HepG2 (cell line): ENCODE data around the gene ONECUT1. TPM values are rescaled to one million over a fixed set of nuclear protein-coding genes. Genes with fewer than 3 reads are reported as not detected.
"Not testable (repeated sequence)": the region's sequence is repeated elsewhere in the genome, so short reads cannot be mapped to it uniquely, and the experiment has no call there.

Experiments used
- ATAC-seq: fragments of 200-7000 bp; cut with Tn5 transposase; 3 replicates; pipeline ENCODE4 v1.9.1; 2020; ENCODE audit warnings: mild to moderate bottlenecking, moderate library complexity
- BruUV-seq: library from RNA; stranded (reverse); fragments of 400-500 nt; replicated peaks from 2 replicates; lab custom pipeline; 2021; lab: Mats Ljungman, UMichigan
- CTCF ChIA-PET: fragments of 300-600 bp; formaldehyde crosslinking; extraction: SDS; loops from one replicate; lab custom pipeline; 2021; ENCODE audit warnings: low total read pairs, inconsistent platforms, low intra/inter-chr PET ratio; lab: Yijun Ruan, JAX
- POLR2A ChIA-PET: fragments of 350-600 bp; sonication (Branson Sonifier 250); formaldehyde crosslinking; loops from one replicate; lab custom pipeline; 2020; ENCODE audit warnings: antibody characterized with exemption, inconsistent platforms; lab: Yijun Ruan, JAX
- DNase-seq: peaks from one replicate; pipeline ENCODE4 v3.0.0-alpha.2; 2015; ENCODE audit warnings: low spot score
- FAIRE-seq: peaks from 3 replicates; lab custom pipeline; 2011; peaks lifted over from hg19 to GRCh38; lab: Jason Lieb, UNC
- H2AFZ ChIP-seq: one replicate; pipeline ENCODE4 v1.6.1; 2011; ENCODE audit warnings: low read length, inconsistent platforms
- H3K27ac ChIP-seq: fragments of 300-600 bp; 3 replicates; pipeline ENCODE4 v1.8.0; 2011; ENCODE audit warnings: mixed run types, mild to moderate bottlenecking, mixed read lengths, low read length, inconsistent platforms; ENCODE audit not compliant: insufficient read depth; ENCODE audit errors: extremely low read length
- H3K27me3 ChIP-seq, 2 experiments: fragments of 200-600 bp in 1 of 2; 2 replicates in 1 of 2; 3 replicates in 1 of 2; pipeline versions ENCODE4 v1.6.0 to v1.8.0; 2011; ENCODE audit warnings: low read length in 2 of 2, mild to moderate bottlenecking in 2 of 2, moderate library complexity in 2 of 2, inconsistent platforms in 1 of 2; ENCODE audit not compliant: insufficient read depth in 2 of 2, control insufficient read depth in 1 of 2
- H3K36me3 ChIP-seq, 2 experiments: fragments of 200-600 bp in 1 of 2; replicated peaks in 1 of 2; 2 replicates in 1 of 2; 3 replicates in 1 of 2; pipeline versions ENCODE4 v1.5.1 to v1.8.0; 2011; ENCODE audit warnings: low read length in 2 of 2, inconsistent platforms in 1 of 2; ENCODE audit not compliant: insufficient read depth in 2 of 2, control insufficient read depth in 1 of 2
- H3K4me1 ChIP-seq: 2 replicates; pipeline ENCODE4 v1.5.1; 2012; ENCODE audit warnings: low read length, inconsistent platforms; ENCODE audit not compliant: insufficient read depth
- H3K4me2 ChIP-seq: 2 replicates; pipeline ENCODE4 v1.6.0; 2011; ENCODE audit warnings: low read depth, low read length, inconsistent platforms
- H3K4me3 ChIP-seq, 3 experiments: fragments of 200-600 bp in 1 of 3; sonication (generic), shearing (Covaris generic) in 1 of 3; replicated peaks in 1 of 3; 2 replicates each; pipeline ENCODE4 v1.5.1; 2011 to 2016; ENCODE audit warnings: low read length in 3 of 3, inconsistent platforms in 2 of 3, low read depth in 2 of 3, mild to moderate bottlenecking in 2 of 3, control low read depth in 1 of 3, mixed read lengths in 1 of 3; ENCODE audit not compliant: insufficient read depth in 1 of 3
- H3K79me2 ChIP-seq: one replicate; pipeline ENCODE4 v1.6.1; 2011; ENCODE audit warnings: low read length, inconsistent platforms; ENCODE audit not compliant: insufficient read depth
- H3K9ac ChIP-seq: 2 replicates; pipeline ENCODE4 v1.6.0; 2011; ENCODE audit warnings: mild to moderate bottlenecking, low read depth, low read length, inconsistent platforms; ENCODE audit not compliant: insufficient read depth
- H3K9me3 ChIP-seq: 2 replicates; pipeline ENCODE4 v1.5.1; 2012; ENCODE audit warnings: mild to moderate bottlenecking, low read length
- H4K20me1 ChIP-seq: 2 replicates; pipeline ENCODE4 v1.6.0; 2011; ENCODE audit warnings: inconsistent platforms, mild to moderate bottlenecking, low read length, moderate library complexity; ENCODE audit not compliant: insufficient read depth
- BORCS8-MEF2B ChIP-seq: sonication (generic); formaldehyde crosslinking; IDR thresholded peaks from 2 replicates; pipeline ENCODE4 v1.8.0; 2022; ENCODE audit warnings: mild to moderate bottlenecking, missing genetic modification reagents
- FOSL2 ChIP-seq: sonication (generic); formaldehyde crosslinking; IDR thresholded peaks from 2 replicates; pipeline ENCODE4 v1.4.0; 2020; ENCODE audit warnings: missing genetic modification reagents
- HNF4G ChIP-seq, 2 experiments: sonication (generic) in 1 of 2; formaldehyde crosslinking in 1 of 2; IDR thresholded peaks; 2 replicates each; pipeline versions ENCODE4 v1.4.0 to v1.6.1; 2011 to 2020; ENCODE audit warnings: borderline replicate concordance in 2 of 2, low read depth in 2 of 2, mild to moderate bottlenecking in 2 of 2, low read length in 1 of 2, missing genetic modification reagents in 1 of 2, moderate library complexity in 1 of 2
- MEF2D ChIP-seq: sonication (generic); formaldehyde crosslinking; IDR thresholded peaks from 2 replicates; pipeline ENCODE4 v1.5.1; 2020; ENCODE audit warnings: mild to moderate bottlenecking, missing genetic modification reagents
- RXRB ChIP-seq: IDR thresholded peaks from 2 replicates; pipeline ENCODE4 v1.6.1; 2016; ENCODE audit warnings: borderline replicate concordance, missing genetic modification reagents, missing compliant biosample characterization
- SNAI1 ChIP-seq: sonication (generic); formaldehyde crosslinking; IDR thresholded peaks from 2 replicates; pipeline ENCODE4 v1.5.0; 2020; ENCODE audit warnings: mild to moderate bottlenecking, missing genetic modification reagents, borderline replicate concordance
- TCF12 ChIP-seq, 2 experiments: fragments of 450-650 bp in 1 of 2; sonication (generic) in 1 of 2; formaldehyde crosslinking in 1 of 2; IDR thresholded peaks; 2 replicates each; pipeline versions ENCODE4 v1.6.1 to v1.8.0; 2017 to 2022; ENCODE audit warnings: antibody characterized with exemption in 1 of 2, mild to moderate bottlenecking in 1 of 2, missing genetic modification reagents in 1 of 2, moderate library complexity in 1 of 2
- ZBTB7B ChIP-seq: sonication (generic); formaldehyde crosslinking; IDR thresholded peaks from 2 replicates; pipeline ENCODE4 v1.4.0; 2020; ENCODE audit warnings: missing genetic modification reagents
- ZNF292 ChIP-seq: sonication (generic); formaldehyde crosslinking; IDR thresholded peaks from 2 replicates; pipeline ENCODE4 v1.8.1; 2022; ENCODE audit warnings: mild to moderate bottlenecking, low read depth, missing genetic modification reagents, borderline replicate concordance
- WGBS: methylation state at CpG from one replicate; pipeline ENCODE4 v1.1.6; 2017; ENCODE audit warnings: low lambda C conversion rate; 5-methylcytosine and 5-hydroxymethylcytosine counted together
- in situ Hi-C: cut with HindIII; loops from 2 replicates; pipeline ENCODE4 v1.10.0; 2017; ENCODE audit warnings: low pct_unique_long_range_greater_than_20kb; ENCODE audit not compliant: extremely low pct_ligation_motif_present
- intact Hi-C: fragments of 100-400 bp; cut with micrococcal nuclease; formaldehyde crosslinking; loops from one replicate; pipeline ENCODE4 v1.10.0; 2022; ENCODE audit not compliant: unreplicated experiment
- polyA plus RNA-seq, 8 experiments: library from polyadenylated mRNA; depleted of rRNA in 3 of 8; stranded (reverse) in 7 of 8; unstranded in 1 of 8; fragments of >200 nt; fragmentation: Illumina TruSeq in 4 of 8; extraction: Trizol in 4 of 8; gene quantifications; 2 replicates each; pipeline versions ENCODE4 v1.2.1 to v1.2.3, GENCODE V29; 2011 to 2016; ENCODE audit warnings: low read depth in 4 of 8, missing spikeins in 1 of 8, mixed read lengths in 1 of 8; ENCODE audit not compliant: insufficient read depth in 1 of 8
- total RNA-seq, 5 experiments: library from RNA; depleted of rRNA; stranded (reverse); fragments of >200 nt; fragmentation: Illumina TruSeq; extraction: Trizol; gene quantifications; 2 replicates each; pipeline ENCODE4 v1.2.3, GENCODE V29; 2016; ENCODE audit warnings: low read depth in 1 of 5
- TF ChIP-seq, protein P1 (sequence below): sonication (generic); formaldehyde crosslinking; IDR thresholded peaks from 2 replicates; pipeline ENCODE4 v1.4.0; 2020; ENCODE audit warnings: missing genetic modification reagents
- TF ChIP-seq, protein P2 (sequence below): sonication (generic); formaldehyde crosslinking; IDR thresholded peaks from 2 replicates; pipeline ENCODE4 v1.4.0; 2020; ENCODE audit warnings: missing genetic modification reagents
- TF ChIP-seq, protein P3 (sequence below): sonication (generic); formaldehyde crosslinking; IDR thresholded peaks from 2 replicates; pipeline ENCODE4 v1.8.1; 2023; ENCODE audit warnings: mild to moderate bottlenecking, moderate library complexity, missing genetic modification reagents

Gene ONECUT1
- total and polyA plus RNA-seq, 2 of the 13 experiments (the other 11 are each of a cell fraction or from before 2014, with no cell fraction given): 3.5 to 9.1 TPM

DNA sequence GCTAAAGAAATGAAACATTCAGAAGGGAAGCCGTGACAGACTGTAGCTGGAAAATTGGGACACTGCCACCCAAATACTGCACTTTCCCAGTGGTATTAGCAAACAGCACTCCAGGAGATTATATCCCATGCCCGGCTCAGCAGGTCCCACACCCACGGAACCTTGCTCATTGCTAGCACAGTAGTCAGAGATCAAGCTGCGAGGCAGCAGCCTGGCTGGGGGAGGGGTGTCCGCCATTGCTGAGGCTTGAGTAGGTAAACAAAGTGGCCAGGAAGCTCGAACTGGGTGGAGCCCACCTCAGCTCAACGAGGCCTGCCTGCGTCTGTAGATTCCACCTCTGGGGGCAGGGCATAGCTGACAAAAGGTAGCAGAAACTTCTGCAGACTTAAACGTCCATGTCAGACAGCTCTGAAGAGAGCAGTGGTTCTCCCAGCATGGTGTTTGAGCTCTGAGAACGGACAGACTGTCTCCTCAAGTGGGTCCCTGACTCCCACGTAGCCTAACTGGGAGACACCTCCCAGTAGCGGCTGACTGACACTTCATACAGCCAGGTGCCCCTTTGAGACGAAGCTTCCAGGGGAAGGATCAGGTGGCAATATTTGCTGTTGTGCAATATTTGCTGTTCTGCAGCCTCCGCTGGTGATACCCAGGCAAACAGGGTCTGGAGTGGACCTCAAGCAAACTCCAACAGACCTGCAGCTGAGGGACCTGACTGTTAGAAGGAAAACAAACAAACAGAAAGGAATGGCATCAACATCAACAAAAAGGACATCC lies 34.2 kb upstream of the ONECUT1 start:
- CTCF ChIA-PET; BruUV-seq; H4K20me1 ChIP-seq; H2AFZ ChIP-seq; H3K79me2 ChIP-seq; H3K9me3 ChIP-seq; intact Hi-C loops; in situ Hi-C loops; H3K27me3 ChIP-seq; FAIRE-seq; H3K27ac ChIP-seq; H3K9ac ChIP-seq; H3K36me3 ChIP-seq; TF ChIP-seq HNF4G (IDR thresholded peaks at IDR 0.05; ENCODE audit: borderline replicate concordance, low read depth, low read length); TCF12 (IDR thresholded peaks at IDR 0.05): not testable (repeated sequence)
- H3K4me2 ChIP-seq: peak overlapping the region; percentile 64
- peak; percentile 71 for ATAC-seq
- POLR2A ChIA-PET: interaction anchor here (1.3 kb wide), 2 partner anchors 34 to 38 kb away, joined by 3 to 4 read pairs; partner anchors contain the start of gene ONECUT1
- H3K4me1 ChIP-seq: peaks cover 15% of the 10 kb centered on the region; the same call in 1 of the 2 replicates
- peak overlapping the region in 2 of 3 experiments; percentile 33 to 36; a peak in 3 of 6 replicates for H3K4me3 ChIP-seq
- DNase-seq: peak; percentile 42
- 1% methylated on average over 10 of the region's 14 CpGs for WGBS
- TF ChIP-seq, protein P1, sequence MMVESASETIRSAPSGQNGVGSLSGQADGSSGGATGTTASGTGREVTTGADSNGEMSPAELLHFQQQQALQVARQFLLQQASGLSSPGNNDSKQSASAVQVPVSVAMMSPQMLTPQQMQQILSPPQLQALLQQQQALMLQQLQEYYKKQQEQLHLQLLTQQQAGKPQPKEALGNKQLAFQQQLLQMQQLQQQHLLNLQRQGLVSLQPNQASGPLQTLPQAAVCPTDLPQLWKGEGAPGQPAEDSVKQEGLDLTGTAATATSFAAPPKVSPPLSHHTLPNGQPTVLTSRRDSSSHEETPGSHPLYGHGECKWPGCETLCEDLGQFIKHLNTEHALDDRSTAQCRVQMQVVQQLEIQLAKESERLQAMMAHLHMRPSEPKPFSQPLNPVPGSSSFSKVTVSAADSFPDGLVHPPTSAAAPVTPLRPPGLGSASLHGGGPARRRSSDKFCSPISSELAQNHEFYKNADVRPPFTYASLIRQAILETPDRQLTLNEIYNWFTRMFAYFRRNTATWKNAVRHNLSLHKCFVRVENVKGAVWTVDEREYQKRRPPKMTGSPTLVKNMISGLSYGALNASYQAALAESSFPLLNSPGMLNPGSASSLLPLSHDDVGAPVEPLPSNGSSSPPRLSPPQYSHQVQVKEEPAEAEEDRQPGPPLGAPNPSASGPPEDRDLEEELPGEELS (CRISPR knock-in tag): peak; percentile 74; the same call in 1 of the 2 replicates
- TF ChIP-seq HNF4G (CRISPR knock-in tag; IDR thresholded peaks at IDR 0.05; ENCODE audit: borderline replicate concordance, low read depth) (0 out of 2 replicates have a peak, but pooled peaks have one; percentile 47), SNAI1 (CRISPR knock-in tag) (peak; percentile 63; the same call in 1 of the 2 replicates), BORCS8-MEF2B (CRISPR knock-in tag) (peak; percentile 28; the same call in 1 of the 2 replicates), MEF2D (0 out of 2 replicates have a peak, but pooled peaks have one; percentile 18), ZNF292 (CRISPR knock-in tag) (0 out of 2 replicates have a peak, but pooled peaks have one; percentile 15), TCF12 (CRISPR knock-in tag; IDR thresholded peaks at IDR 0.05) (0 out of 2 replicates have a peak, but pooled peaks have one; percentile 17), FOSL2 (CRISPR knock-in tag) (peak; percentile 41; the same call in 1 of the 2 replicates), ZBTB7B (CRISPR knock-in tag) (peak; percentile 62; the same call in 1 of the 2 replicates), RXRB (CRISPR knock-in tag) (0 out of 2 replicates have a peak, but pooled peaks have one; percentile 31)
- TF ChIP-seq, protein P2, sequence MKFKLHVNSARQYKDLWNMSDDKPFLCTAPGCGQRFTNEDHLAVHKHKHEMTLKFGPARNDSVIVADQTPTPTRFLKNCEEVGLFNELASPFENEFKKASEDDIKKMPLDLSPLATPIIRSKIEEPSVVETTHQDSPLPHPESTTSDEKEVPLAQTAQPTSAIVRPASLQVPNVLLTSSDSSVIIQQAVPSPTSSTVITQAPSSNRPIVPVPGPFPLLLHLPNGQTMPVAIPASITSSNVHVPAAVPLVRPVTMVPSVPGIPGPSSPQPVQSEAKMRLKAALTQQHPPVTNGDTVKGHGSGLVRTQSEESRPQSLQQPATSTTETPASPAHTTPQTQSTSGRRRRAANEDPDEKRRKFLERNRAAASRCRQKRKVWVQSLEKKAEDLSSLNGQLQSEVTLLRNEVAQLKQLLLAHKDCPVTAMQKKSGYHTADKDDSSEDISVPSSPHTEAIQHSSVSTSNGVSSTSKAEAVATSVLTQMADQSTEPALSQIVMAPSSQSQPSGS (CRISPR knock-in tag): peak; percentile 28; the same call in 1 of the 2 replicates
- TF ChIP-seq, protein P3, sequence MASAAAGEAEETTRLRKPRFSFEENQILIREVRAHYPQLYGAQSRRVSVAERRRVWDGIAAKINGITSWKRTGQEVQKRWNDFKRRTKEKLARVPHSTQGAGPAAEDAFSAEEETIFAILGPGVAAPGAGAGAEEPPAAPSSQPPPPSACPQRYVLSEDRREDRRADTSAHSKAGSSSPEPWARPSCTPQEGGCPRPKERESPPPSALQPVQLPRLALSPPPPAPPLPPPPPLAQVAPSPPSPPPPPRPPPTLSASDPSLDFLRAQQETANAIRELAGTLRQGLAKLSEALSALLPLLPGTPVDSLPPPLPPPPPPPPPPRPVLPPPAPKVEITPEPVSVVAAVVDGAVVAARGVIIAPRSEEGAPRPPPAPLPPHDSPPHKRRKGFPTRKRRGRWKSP: peak; percentile 65
